ENCODE data around the gene TIAM1.

The TIAM1 gene

GRCh38 chr21:31124010-31124409 is 220.1 kb downstream of the TIAM1 start:
- Histone ChIP-seq H3K27me3 (ENCODE audit: insufficient read depth, low read length) (no peaks in the 10 kb centered on the region), H3K36me3 (ENCODE audit: insufficient read depth, low read length) (peaks cover 18% of the 10 kb centered on the region), H3K4me3 (ENCODE audit: low read length) (no peak overlapping the region), H3K4me1 (ENCODE audit: insufficient read depth, low read length) (peaks cover 18% of the 10 kb centered on the region), H2AFZ (ENCODE audit: low read depth, low read length) (no peak overlapping the region), H3K9me3 (ENCODE audit: low read length) (peaks cover 5% of the 10 kb centered on the region)

GRCh38 chr21:31119199-31119598 is 224.9 kb downstream of the TIAM1 start:
- Histone ChIP-seq H2AFZ (ENCODE audit: low read depth, low read length) (no peak overlapping the region), H3K27me3 (ENCODE audit: insufficient read depth, low read length) (no peaks in the 10 kb centered on the region), H3K9me3 (ENCODE audit: low read length) (peaks cover 3% of the 10 kb centered on the region), H3K4me1 (ENCODE audit: insufficient read depth, low read length) (peaks cover 10% of the 10 kb centered on the region), H3K4me3 (ENCODE audit: low read length) (no peak overlapping the region), H3K36me3 (ENCODE audit: insufficient read depth, low read length) (peaks cover 13% of the 10 kb centered on the region)

GRCh38 chr21:31117128-31117916 is 226.7 kb downstream of the TIAM1 start:
- Histone ChIP-seq H3K4me3 (ENCODE audit: low read length) (no peak overlapping the region), H3K27me3 (ENCODE audit: insufficient read depth, low read length) (no peaks in the 10 kb centered on the region), H3K36me3 (ENCODE audit: insufficient read depth, low read length) (peaks cover 5% of the 10 kb centered on the region), H3K4me1 (ENCODE audit: insufficient read depth, low read length) (no peaks in the 10 kb centered on the region), H3K9me3 (ENCODE audit: low read length) (peaks cover 3% of the 10 kb centered on the region), H2AFZ (ENCODE audit: low read depth, low read length) (no peak overlapping the region)

- Histone ChIP-seq H3K4me1 (ENCODE audit: insufficient read depth, low read length) (no peaks in the 10 kb centered on the region), H3K27me3 (ENCODE audit: insufficient read depth, low read length) (no peaks in the 10 kb centered on the region), H3K36me3 (ENCODE audit: insufficient read depth, low read length) (peaks cover 2% of the 10 kb centered on the region), H3K9me3 (ENCODE audit: low read length) (peaks cover under 1% of the 10 kb centered on the region), H2AFZ (ENCODE audit: low read depth, low read length) (no peak overlapping the region), H3K4me3 (ENCODE audit: low read length) (no peak overlapping the region)
These were observed 228.8 kb downstream of the TIAM1 start for GRCh38 chr21:31115249-31115648.

- Histone ChIP-seq H3K4me1 (ENCODE audit: insufficient read depth, low read length) (no peaks in the 10 kb centered on the region), H3K9me3 (ENCODE audit: low read length) (no peaks in the 10 kb centered on the region), H3K36me3 (ENCODE audit: insufficient read depth, low read length) (no peaks in the 10 kb centered on the region), H3K27me3 (ENCODE audit: insufficient read depth, low read length) (no peaks in the 10 kb centered on the region), H3K4me3 (ENCODE audit: low read length) (no peak overlapping the region), H2AFZ (ENCODE audit: low read depth, low read length) (no peak overlapping the region)
These were observed 233.0 kb downstream of the TIAM1 start for GRCh38 chr21:31111093-31111492.

- Histone ChIP-seq H3K9me3 (ENCODE audit: low read length) (no peaks in the 10 kb centered on the region), H2AFZ (ENCODE audit: low read depth, low read length) (no peak overlapping the region), H3K4me1 (ENCODE audit: insufficient read depth, low read length) (no peaks in the 10 kb centered on the region), H3K36me3 (ENCODE audit: insufficient read depth, low read length) (no peaks in the 10 kb centered on the region), H3K4me3 (ENCODE audit: low read length) (no peak overlapping the region), H3K27me3 (ENCODE audit: insufficient read depth, low read length) (no peaks in the 10 kb centered on the region)
These were observed 233.6 kb downstream of the TIAM1 start for GRCh38 chr21:31110430-31110829.

- Histone ChIP-seq H3K4me1 (ENCODE audit: insufficient read depth, low read length) (no peaks in the 10 kb centered on the region), H3K36me3 (ENCODE audit: insufficient read depth, low read length) (no peaks in the 10 kb centered on the region)
These were observed 236.2 kb downstream of the TIAM1 start for GRCh38 chr21:31107871-31108270.

GRCh38 chr21:31107176-31107785 is 236.8 kb downstream of the TIAM1 start:
- H3K4me1 ChIP-seq (ENCODE audit: insufficient read depth, low read length), result no peaks in the 10 kb centered on the region
- H3K36me3 ChIP-seq (ENCODE audit: insufficient read depth, low read length), result no peaks in the 10 kb centered on the region
- H3K4me3 ChIP-seq (ENCODE audit: low read length), result no peak overlapping the region
- no peak overlapping the region for H2AFZ ChIP-seq (ENCODE audit: low read depth, low read length)
- H3K27me3 ChIP-seq (ENCODE audit: insufficient read depth, low read length), result no peaks in the 10 kb centered on the region
- H3K9me3 ChIP-seq (ENCODE audit: low read length), result no peaks in the 10 kb centered on the region

More at GRCh38 chr21:31107871-31108270, 236.2 kb downstream of the TIAM1 start:
- Histone ChIP-seq H3K27me3 (ENCODE audit: insufficient read depth, low read length) (no peaks in the 10 kb centered on the region), H3K4me3 (ENCODE audit: low read length) (no peak overlapping the region), H2AFZ (ENCODE audit: low read depth, low read length) (no peak overlapping the region), H3K9me3 (ENCODE audit: low read length) (no peaks in the 10 kb centered on the region)

GRCh38 chr21:31103571-31104265 is 240.3 kb downstream of the TIAM1 start:
- H3K27me3 ChIP-seq (ENCODE audit: insufficient read depth, low read length), result no peaks in the 10 kb centered on the region
- no peaks in the 10 kb centered on the region for H3K4me1 ChIP-seq (ENCODE audit: insufficient read depth, low read length)
- H3K36me3 ChIP-seq (ENCODE audit: insufficient read depth, low read length), result no peaks in the 10 kb centered on the region
- no peak overlapping the region for H2AFZ ChIP-seq (ENCODE audit: low read depth, low read length)
- H3K9me3 ChIP-seq (ENCODE audit: low read length), result no peaks in the 10 kb centered on the region
- H3K4me3 ChIP-seq (ENCODE audit: low read length), result no peak overlapping the region

GRCh38 chr21:31103163-31103562 is 240.9 kb downstream of the TIAM1 start:
- H3K4me3 ChIP-seq (ENCODE audit: low read length), result no peak overlapping the region
- H3K9me3 ChIP-seq (ENCODE audit: low read length), result no peaks in the 10 kb centered on the region
- H3K4me1 ChIP-seq (ENCODE audit: insufficient read depth, low read length), result no peaks in the 10 kb centered on the region
- no peak overlapping the region for H2AFZ ChIP-seq (ENCODE audit: low read depth, low read length)
- H3K36me3 ChIP-seq (ENCODE audit: insufficient read depth, low read length), result no peaks in the 10 kb centered on the region
- H3K27me3 ChIP-seq (ENCODE audit: insufficient read depth, low read length), result no peaks in the 10 kb centered on the region

GRCh38 chr21:31099122-31099521 is 244.9 kb downstream of the TIAM1 start:
- Histone ChIP-seq H3K36me3 (ENCODE audit: insufficient read depth, low read length) (no peaks in the 10 kb centered on the region), H3K4me1 (ENCODE audit: insufficient read depth, low read length) (no peaks in the 10 kb centered on the region), H3K9me3 (ENCODE audit: low read length) (no peaks in the 10 kb centered on the region), H2AFZ (ENCODE audit: low read depth, low read length) (no peak overlapping the region), H3K27me3 (ENCODE audit: insufficient read depth, low read length) (no peaks in the 10 kb centered on the region), H3K4me3 (ENCODE audit: low read length) (no peak overlapping the region)

- Histone ChIP-seq H3K27me3 (ENCODE audit: insufficient read depth, low read length) (no peaks in the 10 kb centered on the region), H3K36me3 (ENCODE audit: insufficient read depth, low read length) (no peaks in the 10 kb centered on the region), H3K9me3 (ENCODE audit: low read length) (no peaks in the 10 kb centered on the region), H3K4me1 (ENCODE audit: insufficient read depth, low read length) (no peaks in the 10 kb centered on the region), H3K4me3 (ENCODE audit: low read length) (no peak overlapping the region), H2AFZ (ENCODE audit: low read depth, low read length) (no peak overlapping the region)
These were observed 245.5 kb downstream of the TIAM1 start for GRCh38 chr21:31098576-31099005.

Data from neuron (in vitro differentiated cells).